Activated CD4-positive, alpha-beta memory T cell treated with anti-CD3 and anti-CD28 coated beads, Interleukin-2, amount 10 ng/mL, durations not matched to agents 7 days and 5 days (primary cell): Measurements from ENCODE around the gene COPS3. TPM values are rescaled to one million over a fixed set of nuclear protein-coding genes. Genes with fewer than 3 reads are reported as not detected.

Source experiments
- CTCF ChIA-PET: fragments of 350-600 bp; sonication (Branson Sonifier 250); formaldehyde crosslinking; loops from one replicate; lab custom pipeline; 2021; ENCODE audit warnings: antibody characterized with exemption, inconsistent platforms; lab: Charles Lee
- POLR2A ChIA-PET: fragments of 350-600 bp; sonication (Branson Sonifier 250); formaldehyde crosslinking; loops from one replicate; lab custom pipeline; 2021; ENCODE audit warnings: antibody characterized with exemption; lab: Charles Lee
- DNase-seq: peaks from one replicate; pipeline ENCODE4 v3.0.0-alpha.2; 2020
- H3K27ac Mint-ChIP-seq: one replicate; pipeline ENCODE4 v1.8.0; 2021; ENCODE audit warnings: mild to moderate bottlenecking, mixed read lengths
- H3K27me3 Mint-ChIP-seq: one replicate; pipeline ENCODE4 v1.8.0; 2021; ENCODE audit warnings: mixed read lengths
- H3K36me3 Mint-ChIP-seq: one replicate; pipeline ENCODE4 v1.8.0; 2021; ENCODE audit warnings: low read depth, mixed read lengths
- H3K4me1 Mint-ChIP-seq: one replicate; pipeline ENCODE4 v1.8.0; 2021; ENCODE audit warnings: mixed read lengths
- H3K4me3 Mint-ChIP-seq: one replicate; pipeline ENCODE4 v1.8.0; 2021; ENCODE audit warnings: mild to moderate bottlenecking, mixed read lengths
- H3K9me3 Mint-ChIP-seq: one replicate; pipeline ENCODE4 v1.8.0; 2021; ENCODE audit warnings: mixed read lengths
- total RNA-seq, 2 experiments: library from RNA; stranded (reverse); gene quantifications; one replicate each; pipeline ENCODE4 v1.2.3, GENCODE V29; 2021

COPS3 gene
- total RNA-seq, 2 experiments from 2014 or later = 99.9 to 109 TPM

DNA sequence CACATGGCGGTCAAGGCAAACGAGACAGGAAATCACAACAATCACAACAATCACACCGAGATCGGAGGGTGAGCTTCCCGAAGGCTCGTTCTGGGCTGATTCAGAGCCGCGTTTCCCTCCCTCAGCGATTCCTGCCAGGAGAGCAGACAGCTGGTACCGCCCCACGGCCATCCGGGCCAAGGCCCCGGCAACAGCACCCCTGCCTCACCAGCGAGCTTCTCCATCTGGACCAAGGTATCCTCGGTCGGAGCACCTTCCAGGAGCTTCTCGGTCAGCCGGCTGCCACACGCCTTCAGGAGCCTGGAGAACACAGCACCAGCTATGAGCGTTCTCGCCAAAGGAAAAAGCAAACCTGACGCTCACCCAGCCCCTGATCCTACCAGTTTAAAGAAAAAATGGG is 59.7 kb downstream of the COPS3 start:
- no peak for DNase-seq
- ChIA-PET POLR2A (interaction anchor here (1.3 kb wide), 1 partner anchor 11 kb away, joined by 3 read pairs; no protein-coding TSS in a partner anchor), CTCF (no interaction called here)
- H3K9me3 Mint-ChIP-seq = no peaks in the 10 kb centered on the region
- no peaks in the 10 kb centered on the region for H3K27me3 Mint-ChIP-seq
- H3K4me1 Mint-ChIP-seq = no peaks in the 10 kb centered on the region
- H3K4me3 Mint-ChIP-seq = no peak overlapping the region
- H3K36me3 Mint-ChIP-seq = peaks cover 61% of the 10 kb centered on the region
- H3K27ac Mint-ChIP-seq = no peak overlapping the region

DNA sequence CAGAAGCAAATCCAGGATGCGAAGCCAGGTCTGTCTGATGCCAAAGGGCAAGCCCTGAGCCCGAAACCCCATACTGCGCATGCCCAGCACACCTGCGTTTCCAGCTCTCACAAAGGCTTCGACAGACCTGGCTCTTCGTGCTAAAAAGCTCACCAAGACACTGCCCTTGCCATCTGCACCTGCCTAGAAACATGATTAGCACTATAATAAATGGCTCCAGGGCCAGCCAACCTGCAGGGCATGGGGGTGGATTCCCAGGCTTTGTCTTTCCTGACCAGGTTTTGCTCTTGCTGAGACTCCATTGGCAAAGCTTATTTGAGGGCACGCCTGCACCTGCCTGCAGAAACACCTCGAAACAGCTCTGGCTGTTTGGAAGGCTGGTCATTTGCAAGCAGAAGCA is 60.5 kb downstream of the COPS3 start:
- H3K9me3 Mint-ChIP-seq = no peaks in the 10 kb centered on the region
- no peaks in the 10 kb centered on the region for H3K27me3 Mint-ChIP-seq
- H3K27ac Mint-ChIP-seq = no peak overlapping the region
- CTCF ChIA-PET = no interaction called here
- H3K4me1 Mint-ChIP-seq = no peaks in the 10 kb centered on the region
- peaks cover 61% of the 10 kb centered on the region for H3K36me3 Mint-ChIP-seq
- POLR2A ChIA-PET = interaction anchor here (1.2 to 1.6 kb wide), 3 partner anchors 10 to 16 kb away, joined by 3 to 4 read pairs (median 3); partner anchors contain the start of gene FLCN
- no peak overlapping the region for H3K4me3 Mint-ChIP-seq
- DNase-seq = no peak

DNA sequence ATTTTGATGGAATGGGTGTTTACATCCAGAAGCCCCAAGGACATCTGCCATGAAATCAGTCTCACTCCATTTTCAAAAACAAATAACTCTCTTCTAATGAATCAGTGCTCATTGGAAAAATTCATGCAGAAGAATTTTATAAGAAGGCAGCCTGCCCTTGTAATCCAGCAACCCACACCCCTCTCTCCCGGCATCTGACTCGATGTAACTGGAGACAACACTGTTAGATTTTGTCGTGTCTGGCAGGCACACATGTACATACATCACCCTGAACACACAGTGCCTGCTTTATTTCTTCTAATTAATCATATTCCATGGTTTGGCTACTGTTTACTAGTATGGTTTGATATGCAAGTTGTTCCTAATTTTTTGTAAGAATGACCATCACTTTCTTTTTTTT is 63.1 kb downstream of the COPS3 start:
- H3K27me3 Mint-ChIP-seq = no peaks in the 10 kb centered on the region
- H3K27ac Mint-ChIP-seq = no peak overlapping the region
- H3K4me1 Mint-ChIP-seq = no peaks in the 10 kb centered on the region
- ChIA-PET CTCF (no interaction called here), POLR2A (no interaction called here)
- DNase-seq = no peak
- H3K9me3 Mint-ChIP-seq = no peaks in the 10 kb centered on the region
- H3K36me3 Mint-ChIP-seq = peaks cover 52% of the 10 kb centered on the region
- H3K4me3 Mint-ChIP-seq = no peak overlapping the region

DNA sequence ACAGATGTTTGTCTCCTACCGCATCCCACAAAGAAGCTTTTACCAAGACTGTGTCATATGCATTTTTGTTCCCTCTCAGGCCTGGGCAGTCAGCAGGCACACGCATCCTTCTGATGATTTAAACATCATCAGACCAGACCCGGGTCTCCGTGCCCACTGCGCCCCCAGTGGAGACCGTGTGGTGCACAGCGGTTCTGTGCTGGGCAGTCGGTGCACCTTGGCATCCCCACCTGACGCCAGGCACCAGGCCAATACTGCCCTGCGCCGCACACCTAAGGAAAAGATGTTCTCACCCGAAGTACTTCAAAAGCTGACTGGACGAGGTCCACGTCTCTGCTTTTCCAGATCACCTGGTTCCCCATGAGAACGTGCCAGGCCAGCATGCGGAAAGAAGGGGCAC is 64.3 kb downstream of the COPS3 start:
- Mint-ChIP-seq H3K27me3 (no peaks in the 10 kb centered on the region), H3K27ac (no peak overlapping the region), H3K9me3 (no peaks in the 10 kb centered on the region), H3K36me3 (peaks cover 49% of the 10 kb centered on the region), H3K4me3 (no peak overlapping the region), H3K4me1 (no peaks in the 10 kb centered on the region)
- DNase-seq = no peak
- POLR2A ChIA-PET = interaction anchor here (1.5 kb wide), 1 partner anchor 9 kb away, joined by 3 read pairs; no protein-coding TSS in a partner anchor
- CTCF ChIA-PET = interaction anchor here (0.7 kb wide), 1 partner anchor 28 kb away, joined by 3 read pairs; no protein-coding TSS in a partner anchor

DNA sequence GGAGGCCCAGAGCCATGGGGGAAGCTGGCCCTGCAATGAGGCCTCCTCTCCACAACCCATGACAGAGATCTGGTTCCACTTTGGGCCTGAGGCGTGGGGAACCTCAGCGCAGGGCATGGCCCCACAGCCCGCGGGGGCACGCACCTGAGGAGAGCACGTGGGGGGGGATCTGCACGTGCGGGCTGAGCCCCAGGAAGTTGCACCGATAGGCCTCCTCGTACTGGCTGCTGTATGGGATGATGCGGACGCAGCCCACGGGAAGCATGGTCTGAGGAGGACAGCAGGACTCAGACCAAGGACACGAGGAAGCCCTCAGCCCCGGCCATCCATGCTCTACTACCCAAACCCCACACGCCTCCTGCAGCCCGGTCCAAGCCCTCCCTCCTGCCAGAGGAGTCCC is 64.8 kb downstream of the COPS3 start:
- Mint-ChIP-seq H3K9me3 (no peaks in the 10 kb centered on the region), H3K4me3 (no peak overlapping the region), H3K4me1 (no peaks in the 10 kb centered on the region), H3K27ac (no peak overlapping the region), H3K27me3 (no peaks in the 10 kb centered on the region), H3K36me3 (peaks cover 45% of the 10 kb centered on the region)
- ChIA-PET CTCF (no interaction called here), POLR2A (interaction anchor here (1.5 kb wide), 1 partner anchor 9 kb away, joined by 3 read pairs; no protein-coding TSS in a partner anchor)
- no peak for DNase-seq

DNA sequence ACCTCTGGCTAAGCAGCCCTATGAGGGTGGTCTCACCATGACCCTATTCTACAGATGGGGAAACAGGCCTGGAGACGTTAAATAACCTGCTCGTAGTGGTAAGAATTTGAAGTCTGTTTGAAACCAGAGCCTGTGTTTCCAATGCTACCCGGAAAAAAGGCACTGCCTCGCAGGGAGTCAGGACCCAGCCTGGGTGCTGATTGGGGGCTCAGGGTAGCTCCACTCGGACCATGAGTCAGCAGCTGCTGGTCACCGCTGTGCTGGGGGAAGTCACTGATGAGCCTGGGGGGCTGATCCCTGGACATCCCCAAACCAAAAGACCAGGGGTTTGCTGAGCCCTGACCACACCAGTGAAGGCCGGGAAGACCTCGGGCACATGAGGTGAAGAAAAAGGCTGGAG is 65.5 kb downstream of the COPS3 start:
- no peak for DNase-seq
- Mint-ChIP-seq H3K4me1 (no peaks in the 10 kb centered on the region), H3K4me3 (no peak overlapping the region), H3K27ac (no peak overlapping the region), H3K9me3 (no peaks in the 10 kb centered on the region), H3K36me3 (peaks cover 43% of the 10 kb centered on the region), H3K27me3 (no peaks in the 10 kb centered on the region)
- ChIA-PET CTCF (no interaction called here), POLR2A (interaction anchor here (1.5 kb wide), 1 partner anchor 8 kb away, joined by 3 read pairs; no protein-coding TSS in a partner anchor)

DNA sequence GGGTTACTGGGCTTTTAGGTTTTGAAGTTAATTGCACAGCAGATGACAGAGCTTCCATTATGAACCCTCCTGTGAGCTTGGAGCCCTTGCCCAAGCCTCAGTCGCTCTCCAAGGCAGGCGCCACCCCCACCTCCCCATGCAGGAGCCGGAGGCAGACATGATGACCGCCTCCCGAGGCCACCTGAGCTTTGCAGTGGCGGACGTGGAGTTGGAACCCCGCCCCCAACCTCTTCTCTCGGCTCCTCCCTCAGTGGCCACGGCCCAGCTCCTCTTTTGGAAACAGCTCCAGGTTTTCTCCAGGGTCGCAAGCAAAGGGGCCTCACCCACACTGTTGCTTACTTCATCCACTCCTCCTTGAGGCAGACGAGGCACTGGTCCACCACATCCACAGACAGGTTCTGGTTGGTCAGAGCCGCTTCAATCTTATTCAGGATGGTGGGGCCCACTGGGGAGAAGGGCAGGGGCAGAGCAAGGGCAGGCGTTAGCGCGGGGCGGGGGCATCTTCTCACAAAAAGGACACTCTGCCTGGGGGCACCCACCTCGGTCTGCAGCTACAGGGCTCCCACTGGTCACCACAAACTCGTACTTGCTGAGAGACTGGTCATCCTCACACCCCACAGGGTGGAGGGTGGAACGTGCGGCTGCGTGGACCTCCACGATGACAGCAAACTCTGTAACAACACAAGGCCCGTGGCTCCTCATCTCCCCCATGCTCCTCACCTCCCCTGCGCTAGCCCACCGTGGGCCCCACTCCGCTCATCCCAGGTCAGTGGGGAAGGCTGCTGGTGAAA is 66.2 kb downstream of the COPS3 start:
- no peak for DNase-seq
- peaks cover 38% of the 10 kb centered on the region for H3K36me3 Mint-ChIP-seq
- H3K4me1 Mint-ChIP-seq = no peaks in the 10 kb centered on the region
- CTCF ChIA-PET = no interaction called here
- POLR2A ChIA-PET = no interaction called here
- H3K4me3 Mint-ChIP-seq = no peak overlapping the region
- no peak overlapping the region for H3K27ac Mint-ChIP-seq
- no peaks in the 10 kb centered on the region for H3K9me3 Mint-ChIP-seq
- H3K27me3 Mint-ChIP-seq = no peaks in the 10 kb centered on the region

DNA sequence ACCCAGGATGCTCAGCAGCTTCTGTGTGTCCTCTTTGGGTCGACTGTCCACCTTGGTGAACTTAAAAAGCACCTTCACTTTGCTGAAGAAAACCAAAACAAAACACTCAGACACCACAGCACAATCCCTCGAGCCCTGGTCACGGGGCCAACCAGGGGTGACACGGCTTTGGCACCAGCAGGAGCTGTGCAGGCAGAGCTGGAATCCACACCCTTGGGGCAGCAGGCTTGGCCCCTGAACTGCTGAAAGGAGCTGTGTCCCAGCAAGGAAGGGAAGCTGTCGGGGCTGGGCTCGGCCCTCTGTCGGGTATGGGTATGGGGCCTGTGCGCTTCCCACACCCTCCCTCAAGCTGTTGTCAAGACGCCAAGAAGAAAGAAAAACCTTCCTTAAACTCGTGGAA is 67.3 kb downstream of the COPS3 start:
- CTCF ChIA-PET = interaction anchor here (1.1 kb wide), 1 partner anchor 72 kb away, joined by 3 read pairs; no protein-coding TSS in a partner anchor

DNA sequence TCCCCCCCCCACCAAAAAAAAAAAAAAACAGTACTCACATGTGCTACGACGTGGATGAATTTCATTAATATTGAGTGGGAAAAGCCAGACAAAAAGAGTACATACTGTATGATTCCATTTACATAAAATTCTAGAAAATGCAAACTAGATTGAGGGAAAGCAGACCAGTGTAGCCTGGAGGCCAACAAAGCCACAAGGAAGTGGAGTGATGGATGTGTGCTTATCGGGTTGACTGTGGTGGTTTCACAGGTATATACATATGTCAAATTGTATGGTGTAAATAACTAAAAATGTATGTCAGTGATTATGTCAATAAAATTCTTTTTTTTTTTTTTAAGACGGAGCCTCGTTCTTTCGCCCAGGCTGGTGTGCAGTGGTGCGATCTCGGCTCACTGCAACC is 73.0 kb downstream of the COPS3 start:
- H3K4me3 Mint-ChIP-seq = no peak overlapping the region
- H3K4me1 Mint-ChIP-seq = peaks cover 30% of the 10 kb centered on the region
- CTCF ChIA-PET = interaction anchor here (1.2 to 1.5 kb wide), 2 partner anchors 46 to 66 kb away, joined by 3 read pairs; no protein-coding TSS in a partner anchor
- no peaks in the 10 kb centered on the region for H3K27me3 Mint-ChIP-seq
- no peaks in the 10 kb centered on the region for H3K9me3 Mint-ChIP-seq
- DNase-seq = no peak
- POLR2A ChIA-PET = interaction anchor here (0.7 to 6.3 kb wide), 6 partner anchors 8 to 211 kb away, joined by 3 to 49 read pairs (median 6); partner anchors contain the start of gene FLCN
- peaks cover 15% of the 10 kb centered on the region for H3K36me3 Mint-ChIP-seq
- no peak overlapping the region for H3K27ac Mint-ChIP-seq

More for the DNA sequence above, 67.3 kb downstream of the COPS3 start:
- Mint-ChIP-seq H3K27ac (no peak overlapping the region), H3K27me3 (no peaks in the 10 kb centered on the region), H3K4me1 (no peaks in the 10 kb centered on the region), H3K36me3 (peaks cover 38% of the 10 kb centered on the region), H3K4me3 (no peak overlapping the region), H3K9me3 (no peaks in the 10 kb centered on the region)
- no peak for DNase-seq
- POLR2A ChIA-PET = interaction anchor here (1.2 kb wide), 1 partner anchor 30 kb away, joined by 3 read pairs; no protein-coding TSS in a partner anchor

DNA sequence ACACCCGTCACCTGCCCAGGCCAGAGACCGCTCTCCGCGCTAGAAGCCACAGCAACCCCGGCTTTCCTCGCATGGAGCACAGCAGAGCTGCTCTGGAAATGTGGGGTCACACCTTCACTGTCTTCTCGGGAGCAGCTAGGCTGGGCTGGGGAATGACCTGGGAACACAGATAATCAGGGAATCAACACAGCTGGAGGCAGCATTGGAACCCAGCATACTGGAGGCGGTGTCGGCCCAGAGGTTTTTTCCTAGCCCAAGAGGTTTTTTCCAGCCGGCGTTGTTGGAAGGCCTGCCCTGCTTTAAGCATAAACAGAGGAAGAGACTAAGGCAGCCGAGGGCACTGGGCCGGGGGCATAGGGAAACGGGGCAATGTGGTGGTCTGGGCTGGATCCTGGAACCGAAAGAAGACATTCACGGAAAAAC is 74.1 kb downstream of the COPS3 start:
- H3K27ac Mint-ChIP-seq = no peak overlapping the region
- POLR2A ChIA-PET = interaction anchor here (0.9 to 6.3 kb wide), 8 partner anchors 9 to 57 kb away, joined by 3 to 49 read pairs (median 4); partner anchors contain the start of gene FLCN
- peaks cover 31% of the 10 kb centered on the region for H3K4me1 Mint-ChIP-seq
- no peaks in the 10 kb centered on the region for H3K9me3 Mint-ChIP-seq
- H3K27me3 Mint-ChIP-seq = no peaks in the 10 kb centered on the region
- DNase-seq = no peak
- H3K36me3 Mint-ChIP-seq = peaks cover 20% of the 10 kb centered on the region
- peak overlapping the region; percentile 43 for H3K4me3 Mint-ChIP-seq
- CTCF ChIA-PET = interaction anchor here (0.7 to 1.6 kb wide), 4 partner anchors 10 to 65 kb away, joined by 3 to 4 read pairs (median 3); no protein-coding TSS in a partner anchor

DNA sequence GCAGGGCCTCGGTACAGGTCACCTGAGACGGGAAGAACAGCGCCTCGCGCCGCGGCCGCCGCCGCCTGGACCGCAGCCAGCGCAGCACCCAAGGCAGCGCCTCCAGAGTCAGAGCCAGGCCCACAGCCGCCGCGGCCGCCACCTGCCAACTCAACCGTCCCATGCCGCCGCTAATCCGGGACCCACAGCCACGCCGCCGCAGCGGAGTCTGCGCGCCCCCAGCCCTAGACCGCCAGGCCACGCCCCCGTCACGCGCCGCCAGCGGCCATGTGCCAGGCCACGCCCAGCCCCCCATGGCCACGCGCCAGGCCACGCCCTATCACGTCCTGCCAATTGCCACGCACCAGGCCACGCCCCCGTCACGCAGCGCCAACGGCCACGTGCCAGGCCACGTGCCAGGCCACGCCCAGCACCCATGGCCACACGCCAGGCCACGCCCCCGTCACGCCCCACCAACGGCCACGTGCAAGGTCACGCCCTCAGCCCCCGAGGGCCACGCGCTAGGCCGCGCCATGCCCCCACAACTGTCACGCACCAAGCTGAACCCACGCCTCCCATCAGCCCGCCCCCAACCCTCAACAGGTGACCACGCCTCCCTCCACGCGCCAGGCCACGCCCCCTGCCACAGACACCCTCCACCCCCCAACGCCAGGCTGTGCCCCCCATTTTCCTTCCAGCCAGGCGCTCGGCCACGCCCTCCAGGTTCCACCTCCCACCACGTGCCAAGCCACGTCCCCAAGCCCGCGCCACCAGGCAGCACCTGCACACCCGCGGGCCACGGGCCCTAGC is 74.7 kb downstream of the COPS3 start, which contains the start of gene PLD6:
Gene PLD6, minus strand, starts transcription at position 210 of the 789 bp plus-strand sequence. Its CDS starts 47 bp downstream, at position 163.
- ChIA-PET POLR2A (interaction anchor here (1.0 to 6.3 kb wide), 14 partner anchors 17 to 218 kb away, joined by 3 to 49 read pairs (median 6); partner anchors contain the start of genes FLCN and MPRIP), CTCF (interaction anchor here (0.7 to 1.6 kb wide), 4 partner anchors 9 to 64 kb away, joined by 3 to 4 read pairs (median 3); no protein-coding TSS in a partner anchor)
- no peaks in the 10 kb centered on the region for H3K9me3 Mint-ChIP-seq
- H3K36me3 Mint-ChIP-seq = peaks cover 21% of the 10 kb centered on the region
- DNase-seq = peak; percentile 90
- peak within 1 kb of the TSS; percentile 83 for H3K4me3 Mint-ChIP-seq
- H3K27ac Mint-ChIP-seq = peak within 1 kb of the TSS; percentile 73
- no peaks in the 10 kb centered on the region for H3K27me3 Mint-ChIP-seq
- peaks cover 31% of the 10 kb centered on the region for H3K4me1 Mint-ChIP-seq
